Type B pancreatic cell (in vitro differentiated cells): ENCODE measurements around the gene HKDC1. TPM values are rescaled to one million over a fixed set of nuclear protein-coding genes. Genes with fewer than 3 reads are reported as not detected.

Experiments
- DNase-seq: peaks from one replicate; pipeline ENCODE4 v3.0.0; 2021; ENCODE audit warnings: mixed read lengths; ENCODE audit not compliant: unreplicated experiment; ENCODE audit errors: extremely low spot score
- H3K27ac Mint-ChIP-seq: 2 replicates; pipeline ENCODE4 v1.8.0; 2021; ENCODE audit warnings: mild to moderate bottlenecking, mixed read lengths
- H3K27me3 Mint-ChIP-seq: 2 replicates; pipeline ENCODE4 v1.8.0; 2021; ENCODE audit warnings: mixed read lengths
- H3K36me3 Mint-ChIP-seq: 2 replicates; pipeline ENCODE4 v1.8.0; 2021; ENCODE audit warnings: mixed read lengths
- H3K4me1 Mint-ChIP-seq: one replicate; pipeline ENCODE4 v1.8.0; 2021; ENCODE audit warnings: mixed read lengths; ENCODE audit not compliant: unreplicated experiment
- H3K4me3 Mint-ChIP-seq: 2 replicates; pipeline ENCODE4 v1.8.0; 2021; ENCODE audit warnings: mild to moderate bottlenecking, mixed read lengths
- H3K9me3 Mint-ChIP-seq: 2 replicates; pipeline ENCODE4 v1.8.0; 2021; ENCODE audit warnings: mixed read lengths
- total RNA-seq: library from RNA; stranded (reverse); gene quantifications from 2 replicates; pipeline ENCODE4 v1.2.1, GENCODE V29; 2021; ENCODE audit warnings: low replicate concordance
- TF ChIP-seq, protein P1 (sequence below): fragments of 200-600 bp; sonication (generic); conservative IDR thresholded peaks from 2 replicates; pipeline ENCODE4 v1.5.0; 2021; ENCODE audit warnings: antibody characterized with exemption, mild to moderate bottlenecking

The HKDC1 gene
- total RNA-seq, 1 donor from 2014 or later: 2.4 TPM

DNA sequence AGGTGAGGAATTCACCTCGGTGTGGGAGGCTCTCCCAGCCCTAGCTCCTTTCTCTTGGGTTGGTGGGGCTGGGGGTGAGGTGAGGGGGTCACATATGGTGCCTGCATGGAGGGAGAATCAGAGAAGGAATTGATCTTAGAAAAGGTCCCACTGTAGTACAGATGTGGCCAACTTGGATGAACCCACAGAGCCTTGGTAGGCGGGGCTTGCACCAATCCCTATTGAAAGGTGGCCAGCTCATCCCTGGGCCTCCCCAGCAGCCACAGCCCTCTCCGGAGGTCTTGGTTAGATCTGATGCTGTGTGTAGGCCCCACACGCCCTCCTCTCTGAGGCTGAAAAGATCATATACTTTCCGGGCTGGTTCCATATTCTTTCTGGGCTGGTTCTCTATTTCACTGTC is 19.0 kb downstream of the HKDC1 start:
- H3K36me3 Mint-ChIP-seq: no peaks in the 10 kb centered on the region
- no peaks in the 10 kb centered on the region for H3K9me3 Mint-ChIP-seq
- no peak overlapping the region for H3K4me3 Mint-ChIP-seq
- TF ChIP-seq, protein P1, sequence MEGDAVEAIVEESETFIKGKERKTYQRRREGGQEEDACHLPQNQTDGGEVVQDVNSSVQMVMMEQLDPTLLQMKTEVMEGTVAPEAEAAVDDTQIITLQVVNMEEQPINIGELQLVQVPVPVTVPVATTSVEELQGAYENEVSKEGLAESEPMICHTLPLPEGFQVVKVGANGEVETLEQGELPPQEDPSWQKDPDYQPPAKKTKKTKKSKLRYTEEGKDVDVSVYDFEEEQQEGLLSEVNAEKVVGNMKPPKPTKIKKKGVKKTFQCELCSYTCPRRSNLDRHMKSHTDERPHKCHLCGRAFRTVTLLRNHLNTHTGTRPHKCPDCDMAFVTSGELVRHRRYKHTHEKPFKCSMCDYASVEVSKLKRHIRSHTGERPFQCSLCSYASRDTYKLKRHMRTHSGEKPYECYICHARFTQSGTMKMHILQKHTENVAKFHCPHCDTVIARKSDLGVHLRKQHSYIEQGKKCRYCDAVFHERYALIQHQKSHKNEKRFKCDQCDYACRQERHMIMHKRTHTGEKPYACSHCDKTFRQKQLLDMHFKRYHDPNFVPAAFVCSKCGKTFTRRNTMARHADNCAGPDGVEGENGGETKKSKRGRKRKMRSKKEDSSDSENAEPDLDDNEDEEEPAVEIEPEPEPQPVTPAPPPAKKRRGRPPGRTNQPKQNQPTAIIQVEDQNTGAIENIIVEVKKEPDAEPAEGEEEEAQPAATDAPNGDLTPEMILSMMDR: no peak
- DNase-seq: no peak
- H3K4me1 Mint-ChIP-seq: no peaks in the 10 kb centered on the region
- no peak overlapping the region for H3K27ac Mint-ChIP-seq
- H3K27me3 Mint-ChIP-seq: peaks cover 5% of the 10 kb centered on the region

DNA sequence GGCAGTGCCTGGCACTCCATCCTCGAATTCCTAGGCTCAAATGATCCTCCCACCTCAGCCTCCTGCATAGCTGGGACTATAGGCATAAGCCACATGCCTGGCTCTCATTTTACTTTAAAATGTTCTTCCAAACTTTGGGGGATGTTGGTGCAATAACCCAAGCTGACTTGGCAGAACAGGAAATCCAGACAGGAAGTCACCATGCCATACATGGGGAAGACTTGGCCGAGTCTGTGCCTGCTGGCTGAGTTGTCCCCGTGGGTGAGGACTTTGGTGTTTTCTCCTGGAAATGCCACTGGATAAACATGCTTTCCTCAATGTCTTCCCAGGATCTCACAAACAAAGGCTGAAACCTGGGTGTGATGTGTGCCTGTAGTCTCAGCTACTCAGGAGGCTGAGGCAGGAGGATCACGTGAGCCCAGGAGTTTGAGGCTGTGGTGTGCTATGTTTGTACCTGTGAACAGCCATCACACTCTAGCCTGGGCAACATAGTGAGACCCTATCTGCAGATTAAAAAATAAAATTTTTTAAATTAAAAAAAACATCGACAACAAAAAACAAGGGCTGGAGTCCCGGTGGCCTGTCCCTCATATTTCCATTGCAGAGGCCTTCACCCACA is 19.8 kb downstream of the HKDC1 start:
- Mint-ChIP-seq H3K27ac (no peak overlapping the region), H3K9me3 (no peaks in the 10 kb centered on the region), H3K4me1 (no peaks in the 10 kb centered on the region), H3K36me3 (no peaks in the 10 kb centered on the region), H3K27me3 (peaks cover 5% of the 10 kb centered on the region), H3K4me3 (no peak overlapping the region)
- DNase-seq: no peak
- TF ChIP-seq, protein P1: no peak

DNA sequence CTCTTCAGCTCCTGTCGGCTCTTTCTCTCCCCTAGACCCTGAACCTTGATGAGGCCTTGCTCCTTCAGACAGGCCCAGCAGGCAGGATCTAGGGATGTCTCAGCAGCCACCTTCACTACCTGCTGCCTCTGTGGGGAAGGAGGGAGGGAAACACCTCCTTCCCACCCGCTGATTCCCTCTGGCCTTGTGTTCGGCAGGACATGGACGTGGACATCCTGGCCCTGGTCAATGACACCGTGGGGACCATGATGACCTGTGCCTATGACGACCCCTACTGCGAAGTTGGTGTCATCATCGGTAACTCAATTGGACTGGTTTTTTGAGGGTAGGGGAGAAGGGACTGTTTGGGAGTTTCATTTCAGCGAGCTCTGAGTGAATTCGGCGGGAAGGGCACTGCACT is 20.3 kb downstream of the HKDC1 start:
- H3K4me1 Mint-ChIP-seq: no peaks in the 10 kb centered on the region
- TF ChIP-seq, protein P1: no peak
- H3K27me3 Mint-ChIP-seq: peaks cover 5% of the 10 kb centered on the region
- H3K9me3 Mint-ChIP-seq: no peaks in the 10 kb centered on the region
- H3K27ac Mint-ChIP-seq: no peak overlapping the region
- DNase-seq: no peak
- H3K36me3 Mint-ChIP-seq: no peaks in the 10 kb centered on the region
- no peak overlapping the region for H3K4me3 Mint-ChIP-seq

DNA sequence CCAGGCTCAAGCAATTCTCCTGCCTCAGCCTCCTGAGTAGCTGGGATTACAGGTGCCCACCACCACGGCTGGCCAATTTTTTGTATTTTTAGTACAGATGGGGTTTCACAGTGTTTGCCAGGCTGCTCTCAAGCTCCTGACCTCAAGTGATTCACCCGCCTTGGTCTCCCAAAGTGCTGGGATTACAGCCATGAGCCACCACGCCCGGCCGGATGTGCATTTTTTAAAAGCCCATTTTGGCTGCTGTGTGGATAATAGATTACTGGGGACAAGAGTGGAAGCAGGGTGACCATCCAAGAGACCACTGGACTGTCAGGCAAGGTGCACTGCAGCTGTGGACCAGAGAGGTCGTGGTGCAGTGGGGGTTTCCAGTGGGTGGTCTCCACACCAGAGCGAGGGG is 21.4 kb downstream of the HKDC1 start:
- H3K27me3 Mint-ChIP-seq: peaks cover 5% of the 10 kb centered on the region
- no peaks in the 10 kb centered on the region for H3K4me1 Mint-ChIP-seq
- H3K9me3 Mint-ChIP-seq: no peaks in the 10 kb centered on the region
- H3K4me3 Mint-ChIP-seq: no peak overlapping the region
- H3K36me3 Mint-ChIP-seq: no peaks in the 10 kb centered on the region
- no peak overlapping the region for H3K27ac Mint-ChIP-seq
- DNase-seq: no peak
- TF ChIP-seq, protein P1: no peak

DNA sequence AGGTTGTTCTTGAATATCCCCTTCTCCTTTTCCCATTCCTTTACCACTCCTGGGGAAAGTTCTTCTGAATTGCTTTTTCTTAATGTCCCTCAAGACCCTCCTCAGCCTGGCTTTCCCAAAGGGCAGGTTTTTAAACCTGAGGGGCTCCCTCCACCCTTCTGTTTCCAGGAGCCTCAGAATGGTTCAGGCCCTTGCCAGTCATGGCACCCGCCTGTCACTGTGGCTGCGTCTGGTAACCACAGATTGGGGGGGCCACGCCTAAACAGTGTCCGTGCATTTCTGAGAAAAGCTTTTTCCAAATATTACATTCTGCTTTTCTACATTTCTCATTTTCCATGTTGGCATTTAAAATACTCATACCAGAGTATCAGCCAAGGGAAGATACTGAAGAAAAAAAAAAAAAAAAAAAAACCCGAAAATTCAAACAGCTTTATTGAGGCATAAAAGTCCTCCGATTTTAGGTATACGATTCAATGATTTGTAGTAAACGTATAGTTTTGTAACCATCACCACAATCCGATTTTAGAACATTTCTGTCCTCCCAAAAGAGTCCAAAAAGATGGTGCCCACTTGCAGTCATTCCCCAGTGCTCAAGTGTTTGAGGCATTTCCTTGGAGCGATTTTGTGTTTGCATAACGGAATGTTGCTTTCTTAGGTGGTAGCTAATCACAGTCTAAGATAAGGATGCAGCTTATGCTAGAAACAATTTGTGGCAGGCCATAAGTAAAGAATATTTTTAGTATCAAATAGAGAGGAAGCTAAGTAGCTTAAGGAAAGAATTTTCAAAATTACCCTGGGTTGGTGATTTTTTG is 22.1 kb downstream of the HKDC1 start:
- no peak for DNase-seq
- Mint-ChIP-seq H3K27ac (no peak overlapping the region), H3K9me3 (no peaks in the 10 kb centered on the region), H3K4me1 (no peaks in the 10 kb centered on the region), H3K4me3 (no peak overlapping the region), H3K27me3 (peaks cover 5% of the 10 kb centered on the region), H3K36me3 (no peaks in the 10 kb centered on the region)
- TF ChIP-seq, protein P1: no peak
